Glutamatergic neuron (in vitro differentiated cells): Measurements from ENCODE around the gene ABCG4. TPM values are rescaled to one million over a fixed set of nuclear protein-coding genes. Genes with fewer than 3 reads are reported as not detected.
A peak's percentile ranks its signal among the peaks of the same experiment; 100 is the strongest.

Experiments used
- DNase-seq: peaks from one replicate; pipeline ENCODE4 v3.0.0; 2022
- H3K27ac Mint-ChIP-seq: one replicate; pipeline ENCODE4 v1.8.0; 2020; ENCODE audit warnings: mild to moderate bottlenecking, mixed read lengths, inconsistent platforms; ENCODE audit not compliant: unreplicated experiment
- H3K27me3 Mint-ChIP-seq: one replicate; pipeline ENCODE4 v1.8.0; 2020; ENCODE audit warnings: mild to moderate bottlenecking, moderate library complexity, mixed read lengths, inconsistent platforms; ENCODE audit not compliant: unreplicated experiment
- H3K36me3 Mint-ChIP-seq: one replicate; pipeline ENCODE4 v1.8.0; 2020; ENCODE audit warnings: mild to moderate bottlenecking, mixed read lengths, inconsistent platforms; ENCODE audit not compliant: unreplicated experiment
- H3K4me1 Mint-ChIP-seq: one replicate; pipeline ENCODE4 v1.8.0; 2020; ENCODE audit warnings: mild to moderate bottlenecking, low read depth, mixed read lengths, inconsistent platforms; ENCODE audit not compliant: unreplicated experiment
- H3K4me3 Mint-ChIP-seq: one replicate; pipeline ENCODE4 v1.8.0; 2020; ENCODE audit warnings: mild to moderate bottlenecking, mixed read lengths, inconsistent platforms; ENCODE audit not compliant: unreplicated experiment
- H3K9me3 Mint-ChIP-seq: one replicate; pipeline ENCODE4 v1.8.0; 2020; ENCODE audit warnings: mild to moderate bottlenecking, moderate library complexity, mixed read lengths, inconsistent platforms; ENCODE audit not compliant: unreplicated experiment
- CTCF ChIP-seq: fragments of 200-600 bp; sonication (generic); IDR thresholded peaks from one replicate; pipeline ENCODE4 v1.5.0; 2021; ENCODE audit not compliant: partially characterized antibody, unreplicated experiment
- long read RNA-seq: library from polyadenylated mRNA; unstranded; transcript quantifications from one replicate; pipeline ENCODE4 v2.0.0, GENCODE V29; 2020; ENCODE audit not compliant: unreplicated experiment
- total RNA-seq: library from RNA; stranded (reverse); fragmentation: NEBNext Ultra II Directional; extraction: Animal tissue kit (Norgen Biotek cat#: 25700); gene quantifications from one replicate; pipeline ENCODE4 v1.2.1, GENCODE V29; 2021; ENCODE audit not compliant: unreplicated experiment

ABCG4 gene
- 2.4 TPM for total RNA-seq
- long read RNA-seq, result 0 reads

DNA sequence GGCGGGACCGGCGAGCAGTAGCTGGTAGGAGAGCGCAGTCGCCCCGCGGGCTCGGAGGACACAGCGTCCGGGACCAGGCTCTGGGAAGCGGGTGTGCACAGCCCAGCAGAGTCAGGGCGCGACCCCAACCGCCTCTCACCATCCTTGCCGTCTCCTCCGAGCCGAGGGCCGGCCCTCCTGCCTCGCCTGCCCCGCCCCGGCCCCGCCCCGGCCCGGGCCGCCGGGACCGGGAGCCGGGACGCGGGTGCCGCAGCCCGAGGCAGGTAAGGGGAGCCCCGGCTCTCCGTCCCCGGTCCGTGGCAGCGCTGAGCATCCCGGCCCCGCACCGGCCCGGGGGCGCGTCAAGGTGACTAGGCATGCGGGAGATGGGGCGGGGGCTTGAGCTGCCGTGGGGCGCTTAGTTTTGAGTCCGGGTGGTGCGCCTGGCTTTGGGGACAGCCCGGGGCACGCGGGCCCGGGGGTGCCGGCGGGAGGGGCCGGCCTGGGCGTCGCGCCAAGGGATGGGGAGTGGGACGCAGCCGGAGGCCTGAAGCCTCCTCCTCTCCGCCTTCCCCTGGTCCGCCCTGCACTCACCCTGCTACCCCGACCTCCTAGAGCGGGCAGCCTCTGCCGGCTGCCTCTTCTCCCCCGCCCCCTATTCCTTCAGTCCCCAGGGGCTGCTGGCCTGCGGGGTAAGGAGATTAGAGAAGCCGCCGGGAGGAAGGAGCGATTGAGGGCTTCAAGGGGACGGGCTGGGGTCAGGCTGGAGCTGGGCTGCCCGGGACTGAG is at the start of gene ABCG4:
ABCG4 (plus strand) TSS at position 35 of the 768 bp plus-strand sequence. CDS start 914 bp downstream, outside the sequence.
- peak; percentile 74 for DNase-seq
- Mint-ChIP-seq H3K4me3 (peak within 1 kb of the TSS; percentile 88), H3K9me3 (peaks cover 6% of the 10 kb centered on the region), H3K27me3 (peaks cover 7% of the 10 kb centered on the region), H3K4me1 (peaks cover 15% of the 10 kb centered on the region), H3K36me3 (peaks cover 6% of the 10 kb centered on the region), H3K27ac (no peak within 1 kb of the TSS)
- TF ChIP-seq CTCF, result no peak

- no peak for DNase-seq
- Mint-ChIP-seq H3K27ac (no peak overlapping the region), H3K4me3 (peak overlapping the region; percentile 91), H3K9me3 (peaks cover 21% of the 10 kb centered on the region), H3K4me1 (peaks cover 19% of the 10 kb centered on the region), H3K27me3 (peaks cover 15% of the 10 kb centered on the region), H3K36me3 (no peaks in the 10 kb centered on the region)
- TF ChIP-seq CTCF, result no peak
These were observed 49.1 kb upstream of the ABCG4 start for GRCh38 chr11:119099711-119100110.

GRCh38 chr11:119100246-119100970 is 48.4 kb upstream of the ABCG4 start:
- no peaks in the 10 kb centered on the region for H3K36me3 Mint-ChIP-seq

GRCh38 chr11:119100994-119101758 is 47.7 kb upstream of the ABCG4 start:
- no peak for TF ChIP-seq CTCF
- H3K27me3 Mint-ChIP-seq, result peaks cover 10% of the 10 kb centered on the region
- DNase-seq, result no peak
- H3K27ac Mint-ChIP-seq, result peak overlapping the region; percentile 99
- H3K4me1 Mint-ChIP-seq, result peaks cover 24% of the 10 kb centered on the region
- no peaks in the 10 kb centered on the region for H3K36me3 Mint-ChIP-seq
- H3K9me3 Mint-ChIP-seq, result peaks cover 14% of the 10 kb centered on the region
- peak overlapping the region; percentile 91 for H3K4me3 Mint-ChIP-seq

More at GRCh38 chr11:119100246-119100970, 48.4 kb upstream of the ABCG4 start:
- peak overlapping the region; percentile 35 for H3K27ac Mint-ChIP-seq
- H3K4me3 Mint-ChIP-seq, result peak overlapping the region; percentile 91
- DNase-seq, result no peak
- no peak for TF ChIP-seq CTCF
- H3K9me3 Mint-ChIP-seq, result peaks cover 19% of the 10 kb centered on the region
- H3K27me3 Mint-ChIP-seq, result peaks cover 15% of the 10 kb centered on the region
- H3K4me1 Mint-ChIP-seq, result peaks cover 24% of the 10 kb centered on the region
